ENCODE data around the gene MCM9.

MCM9 gene

DNA sequence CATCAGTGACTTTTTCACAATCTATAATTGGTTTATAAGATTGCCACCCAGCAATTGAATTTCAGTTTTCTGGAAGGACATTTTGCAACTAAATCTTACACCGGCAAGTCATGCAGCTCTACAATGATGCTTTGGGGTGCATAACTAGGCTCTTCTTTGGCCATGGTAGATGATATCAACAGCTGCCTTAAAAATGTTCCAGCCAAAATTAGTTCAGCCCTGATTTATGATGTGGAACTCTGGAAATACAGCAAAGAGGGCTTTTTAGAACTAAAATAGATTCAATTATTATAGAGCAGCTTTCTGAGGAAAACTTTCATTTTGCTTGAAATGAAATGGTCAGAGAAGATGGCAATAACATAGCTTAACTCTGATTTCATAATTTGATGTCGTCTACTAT is 18.4 kb upstream of the MCM9 start:
- Mint-ChIP-seq H3K36me3 (ENCODE audit: insufficient read depth) (peaks cover 4% of the 10 kb centered on the region), H3K27me3 (no peaks in the 10 kb centered on the region), H3K4me1 (ENCODE audit: low read depth in 2 of 2) (no peaks in the 10 kb centered on the region), H3K9me3 (no peaks in the 10 kb centered on the region), H3K4me3 (no peak overlapping the region), H3K27ac (no peak overlapping the region)
- ATAC-seq (replicated peaks), result no peak
- no peak for DNase-seq

DNA sequence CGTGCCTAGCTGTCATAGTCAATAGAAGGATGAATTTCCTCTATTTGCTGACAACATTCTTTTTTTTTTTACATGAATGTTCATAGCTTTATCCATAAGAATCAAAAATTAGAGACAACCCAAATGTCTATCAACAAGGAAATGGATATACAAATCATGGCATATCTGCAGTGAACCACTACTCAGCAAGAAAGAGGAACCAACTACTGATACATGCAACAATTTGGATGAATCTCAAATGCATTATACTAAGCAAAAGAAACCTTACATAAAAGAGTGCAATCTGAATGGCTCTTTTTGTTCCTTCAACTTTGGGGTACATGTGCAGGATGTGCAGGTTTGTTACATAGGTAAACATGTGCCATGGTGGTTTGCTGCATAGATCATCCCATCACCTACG is 17.7 kb upstream of the MCM9 start:
- H3K27ac Mint-ChIP-seq, result no peak overlapping the region
- ATAC-seq (replicated peaks) (no peak), DNase-seq (no peak)
- H3K4me3 Mint-ChIP-seq, result no peak overlapping the region
- H3K4me1 Mint-ChIP-seq (ENCODE audit: low read depth in 2 of 2), result no peaks in the 10 kb centered on the region
- no peaks in the 10 kb centered on the region for H3K27me3 Mint-ChIP-seq
- peaks cover 4% of the 10 kb centered on the region for H3K36me3 Mint-ChIP-seq (ENCODE audit: insufficient read depth)
- peaks cover 0 to under 1% of the 10 kb centered on the region in 2 donors for H3K9me3 Mint-ChIP-seq

DNA sequence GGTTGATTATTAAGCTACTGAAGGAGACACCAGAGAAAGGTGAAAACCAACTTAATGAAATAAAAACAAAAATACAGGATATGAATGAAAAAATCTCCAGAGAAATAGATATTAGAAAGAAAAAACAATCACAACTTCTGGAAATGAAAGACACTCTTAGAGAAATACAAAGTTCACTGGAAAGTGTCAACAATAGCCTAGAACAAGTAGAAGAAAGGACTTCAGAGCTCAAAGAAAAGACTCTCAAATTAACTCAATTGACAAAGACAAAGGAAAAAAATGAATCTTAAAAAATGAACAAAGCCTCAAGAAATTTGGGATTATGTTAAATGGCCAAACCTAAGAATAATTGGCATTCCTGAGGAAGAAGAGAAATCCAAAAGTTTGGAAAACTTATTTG is 10.3 kb upstream of the MCM9 start:
- no peak for ATAC-seq (replicated peaks)
- Mint-ChIP-seq H3K9me3 (peaks cover 3 to 18% of the 10 kb centered on the region in 2 donors), H3K4me1 (ENCODE audit: low read depth in 2 of 2) (no peaks in the 10 kb centered on the region), H3K27ac (no peak overlapping the region), H3K36me3 (ENCODE audit: insufficient read depth) (peaks cover 2% of the 10 kb centered on the region), H3K27me3 (no peaks in the 10 kb centered on the region), H3K4me3 (no peak overlapping the region)
- no peak for DNase-seq

DNA sequence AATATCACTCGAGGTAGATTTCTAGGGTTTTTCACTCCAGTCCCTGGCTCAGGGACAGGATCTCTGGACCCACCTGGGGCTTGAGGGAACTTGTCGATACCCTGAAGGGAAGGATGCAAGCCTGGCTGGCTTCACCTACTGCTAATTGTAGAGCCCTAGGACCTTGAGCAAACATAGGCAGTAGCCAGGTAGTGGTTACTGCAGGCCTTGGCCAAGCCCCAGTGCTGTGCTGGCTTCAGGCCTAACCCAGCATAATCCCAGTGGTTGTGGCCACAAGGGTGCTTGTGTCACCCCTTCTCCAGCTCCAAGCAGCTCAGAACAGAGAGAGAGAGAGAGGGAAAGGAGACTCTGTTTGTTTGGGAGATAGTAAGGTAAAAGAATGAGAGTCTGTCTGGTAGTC is 5.8 kb upstream of the MCM9 start:
- no peak overlapping the region for H3K4me3 Mint-ChIP-seq
- H3K27me3 Mint-ChIP-seq, result no peaks in the 10 kb centered on the region
- H3K27ac Mint-ChIP-seq, result no peak overlapping the region
- no peak for ATAC-seq (replicated peaks)
- H3K9me3 Mint-ChIP-seq, result peaks cover 3 to 8% of the 10 kb centered on the region in 2 donors
- H3K36me3 Mint-ChIP-seq (ENCODE audit: insufficient read depth), result peaks cover 5% of the 10 kb centered on the region
- no peak for DNase-seq
- H3K4me1 Mint-ChIP-seq (ENCODE audit: low read depth in 2 of 2), result peaks cover 2 to 3% of the 10 kb centered on the region in 2 donors

DNA sequence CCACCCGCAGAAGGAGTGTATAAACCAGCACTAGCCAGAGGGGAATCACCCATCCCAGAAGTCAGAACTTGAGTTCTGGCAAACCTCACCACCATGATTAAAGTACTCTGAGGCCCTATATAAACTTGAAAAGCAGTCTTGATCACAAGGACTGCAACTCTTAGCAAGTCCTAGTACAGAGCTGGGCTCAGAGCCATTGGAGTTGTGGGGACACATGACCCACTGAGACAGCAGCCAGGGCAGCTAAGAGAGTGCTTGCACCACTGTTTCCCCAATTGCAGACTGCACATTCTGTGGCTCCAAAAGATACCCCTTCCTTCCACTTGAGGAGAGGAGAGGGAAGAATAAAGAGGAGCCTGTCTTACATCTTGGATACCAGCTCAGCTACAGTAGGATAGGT is 4.7 kb upstream of the MCM9 start:
- peaks cover 3 to 8% of the 10 kb centered on the region in 2 donors for H3K9me3 Mint-ChIP-seq
- peaks cover 3 to 9% of the 10 kb centered on the region in 2 donors for H3K4me1 Mint-ChIP-seq (ENCODE audit: low read depth in 2 of 2)
- no peaks in the 10 kb centered on the region for H3K27me3 Mint-ChIP-seq
- DNase-seq, result no peak
- H3K4me3 Mint-ChIP-seq, result no peak overlapping the region
- H3K36me3 Mint-ChIP-seq (ENCODE audit: insufficient read depth), result peaks cover 9% of the 10 kb centered on the region
- H3K27ac Mint-ChIP-seq, result no peak overlapping the region
- no peak for ATAC-seq (replicated peaks)

DNA sequence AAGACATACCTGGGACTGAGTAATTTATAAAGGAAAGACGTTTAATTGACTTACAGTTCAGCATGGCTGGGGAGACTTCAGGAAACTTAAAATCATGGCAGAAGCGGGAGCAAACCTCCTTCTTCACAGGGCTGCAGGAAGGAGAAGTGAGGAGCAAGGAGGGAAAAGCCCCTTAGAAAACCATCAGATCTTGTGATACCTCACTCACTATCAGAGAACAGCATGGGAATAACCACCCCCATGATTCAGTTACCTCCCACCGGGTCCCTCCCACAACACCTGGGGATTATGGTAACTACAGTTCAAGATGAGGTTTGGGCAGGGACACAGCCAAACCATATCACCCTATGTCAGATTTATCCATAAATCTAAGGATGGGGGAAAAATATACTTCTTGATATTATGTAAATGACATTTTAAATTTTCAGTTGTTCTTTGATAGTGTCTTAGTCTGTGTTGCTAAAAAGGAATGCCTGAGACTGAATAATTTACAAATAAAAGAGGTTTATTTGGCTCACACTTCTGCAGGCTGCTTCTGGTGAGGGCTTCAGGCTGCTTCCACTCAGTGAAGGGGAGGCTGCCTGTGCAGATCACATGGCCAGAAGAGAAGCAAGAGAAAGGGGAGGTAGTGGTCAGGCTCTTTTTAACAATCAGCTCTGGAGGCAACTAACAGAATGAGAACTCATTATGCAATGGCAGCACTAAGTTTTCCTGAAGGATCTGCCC is 1.2 kb upstream of the MCM9 start:
- DNase-seq, result no peak

DNA sequence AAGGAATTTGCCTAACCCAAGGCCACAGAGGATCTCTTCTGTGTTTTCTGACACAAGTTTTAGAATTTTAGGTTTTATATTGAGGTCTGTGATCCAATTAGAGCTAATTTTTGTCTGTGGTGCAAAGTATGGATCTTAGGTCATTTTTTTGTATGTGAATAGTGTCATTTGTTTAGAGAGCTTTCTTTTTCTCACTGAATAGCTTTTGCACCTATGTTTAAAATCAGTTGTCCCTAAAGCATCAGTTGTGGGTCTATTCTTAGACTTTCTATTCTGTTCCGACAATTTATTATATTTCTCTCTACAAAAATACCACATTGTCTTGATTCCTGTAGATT is 341 bp upstream of the MCM9 start:
- peak overlapping the region; percentile 88 to 94 for H3K27ac Mint-ChIP-seq
- H3K27me3 Mint-ChIP-seq, result no peaks in the 10 kb centered on the region
- no peaks in the 10 kb centered on the region for H3K9me3 Mint-ChIP-seq
- ATAC-seq (replicated peaks) (no peak), DNase-seq (no peak)
- peaks cover 13 to 17% of the 10 kb centered on the region in 2 donors for H3K4me1 Mint-ChIP-seq (ENCODE audit: low read depth in 2 of 2)
- H3K36me3 Mint-ChIP-seq (ENCODE audit: insufficient read depth), result peaks cover 25% of the 10 kb centered on the region
- peak overlapping the region; percentile 92 to 95 for H3K4me3 Mint-ChIP-seq

More for the DNA sequence above, 1.2 kb upstream of the MCM9 start:
- Mint-ChIP-seq H3K27ac (peak overlapping the region; percentile 51 to 94), H3K4me1 (ENCODE audit: low read depth in 2 of 2) (peaks cover 13 to 17% of the 10 kb centered on the region in 2 donors), H3K4me3 (peak overlapping the region in 1 of 2 donors; percentile 92), H3K36me3 (ENCODE audit: insufficient read depth) (peaks cover 21% of the 10 kb centered on the region), H3K9me3 (no peaks in the 10 kb centered on the region), H3K27me3 (no peaks in the 10 kb centered on the region)
- no peak for ATAC-seq (replicated peaks)

DNA sequence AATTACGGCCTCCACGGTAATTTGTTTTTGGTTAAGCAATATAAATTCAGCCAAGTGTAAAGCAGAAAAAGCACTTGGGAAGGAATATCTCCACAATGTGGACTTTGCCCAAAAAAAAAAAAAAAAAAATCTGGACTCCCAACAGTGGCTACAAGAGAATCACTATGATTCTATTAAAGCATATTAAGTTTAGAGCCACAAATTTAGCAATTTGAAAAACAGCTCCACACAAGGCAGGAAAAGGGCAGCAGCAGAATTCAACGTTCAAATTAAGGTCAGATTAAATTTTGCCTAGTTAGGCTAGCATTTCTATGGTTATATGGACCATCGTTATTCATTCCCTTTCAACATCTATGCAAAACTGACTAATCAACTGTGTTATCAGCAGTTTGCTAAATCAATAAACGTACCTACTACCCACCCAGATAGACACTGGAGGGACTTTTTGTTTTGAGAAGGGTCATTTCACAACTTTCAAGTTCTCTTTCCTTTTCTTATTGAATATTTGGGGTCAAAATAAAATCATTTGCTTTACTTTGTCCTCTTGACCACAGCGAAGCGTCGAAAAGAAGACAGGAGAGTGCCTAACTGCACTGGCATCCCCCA is 1.0 kb downstream of the MCM9 start:
- peak overlapping the region; percentile 88 to 94 for H3K27ac Mint-ChIP-seq
- DNase-seq (no peak), ATAC-seq (replicated peaks) (no peak)
- peak overlapping the region; percentile 92 to 95 for H3K4me3 Mint-ChIP-seq
- no peaks in the 10 kb centered on the region for H3K27me3 Mint-ChIP-seq
- H3K36me3 Mint-ChIP-seq (ENCODE audit: insufficient read depth), result peaks cover 28% of the 10 kb centered on the region
- H3K9me3 Mint-ChIP-seq, result no peaks in the 10 kb centered on the region
- H3K4me1 Mint-ChIP-seq (ENCODE audit: low read depth in 2 of 2), result peaks cover 13 to 17% of the 10 kb centered on the region in 2 donors

DNA sequence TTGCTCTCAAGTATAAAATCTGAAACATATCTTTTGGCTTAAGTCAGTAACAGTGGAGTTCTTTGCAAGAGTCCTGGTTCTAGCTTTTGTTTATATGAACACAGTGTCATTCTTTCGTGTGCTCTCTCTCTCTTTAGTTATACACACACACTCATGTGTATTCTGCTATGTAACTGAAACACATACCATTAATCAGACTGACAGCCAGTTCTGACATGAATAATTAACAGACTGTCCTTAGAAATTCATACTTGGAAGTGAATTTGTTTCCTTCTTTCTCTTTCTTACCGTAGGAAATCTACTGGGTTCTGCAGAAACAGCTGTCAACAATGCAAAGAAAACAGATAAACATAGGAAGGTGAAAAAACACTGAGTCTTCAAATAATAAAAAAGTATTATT is 2.5 kb downstream of the MCM9 start:
- Mint-ChIP-seq H3K9me3 (no peaks in the 10 kb centered on the region), H3K27me3 (no peaks in the 10 kb centered on the region), H3K27ac (peak overlapping the region in 1 of 2 donors; percentile 32), H3K4me1 (ENCODE audit: low read depth in 2 of 2) (peaks cover 13 to 17% of the 10 kb centered on the region in 2 donors), H3K4me3 (no peak overlapping the region), H3K36me3 (ENCODE audit: insufficient read depth) (peaks cover 32% of the 10 kb centered on the region)
- ATAC-seq (replicated peaks), result no peak
- no peak for DNase-seq

DNA sequence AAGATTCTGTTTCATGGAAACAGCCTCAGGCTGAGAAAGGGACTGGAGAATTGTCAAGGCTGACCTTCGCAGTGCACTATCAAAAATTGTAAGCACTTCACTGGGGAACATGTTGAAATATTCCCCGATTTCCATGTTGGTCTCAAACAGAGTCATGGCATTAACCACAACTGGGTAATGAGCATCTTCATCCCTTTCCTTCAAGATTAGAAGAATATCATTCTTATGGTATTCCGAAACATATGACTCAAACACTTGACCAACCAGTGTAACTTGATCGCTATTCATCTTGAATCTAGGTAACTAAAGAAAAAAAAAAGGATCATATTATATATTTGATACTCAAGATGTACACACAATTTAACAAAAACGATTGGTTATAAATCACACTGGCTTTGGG is 3.5 kb downstream of the MCM9 start:
- ATAC-seq (replicated peaks), result no peak
- no peak for DNase-seq
- H3K27me3 Mint-ChIP-seq, result no peaks in the 10 kb centered on the region
- no peak overlapping the region for H3K27ac Mint-ChIP-seq
- H3K4me1 Mint-ChIP-seq (ENCODE audit: low read depth in 2 of 2), result peaks cover 13 to 17% of the 10 kb centered on the region in 2 donors
- H3K9me3 Mint-ChIP-seq, result no peaks in the 10 kb centered on the region
- peaks cover 37% of the 10 kb centered on the region for H3K36me3 Mint-ChIP-seq (ENCODE audit: insufficient read depth)
- no peak overlapping the region for H3K4me3 Mint-ChIP-seq

DNA sequence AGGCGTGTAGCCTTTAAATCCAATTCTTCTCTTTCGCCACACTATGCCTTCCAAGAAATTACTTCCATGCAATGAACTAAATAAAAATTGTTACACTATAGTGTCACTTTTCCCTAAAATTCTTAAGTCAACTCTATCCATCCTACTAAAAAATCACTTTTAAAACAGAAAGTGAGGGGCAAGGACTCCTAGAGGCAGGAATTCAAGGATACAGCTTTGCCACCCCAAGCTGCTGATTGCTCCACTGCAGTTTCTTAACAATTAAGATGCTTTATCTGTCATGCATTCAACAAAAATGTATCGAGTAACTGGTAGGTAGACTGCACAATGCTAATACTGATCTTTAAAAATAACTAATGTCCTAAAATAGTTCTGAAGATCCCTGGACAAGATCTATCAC is 4.3 kb downstream of the MCM9 start:
- Mint-ChIP-seq H3K9me3 (no peaks in the 10 kb centered on the region), H3K36me3 (ENCODE audit: insufficient read depth) (peaks cover 40% of the 10 kb centered on the region), H3K4me1 (ENCODE audit: low read depth in 2 of 2) (peaks cover 10 to 17% of the 10 kb centered on the region in 2 donors), H3K27ac (no peak overlapping the region), H3K27me3 (no peaks in the 10 kb centered on the region), H3K4me3 (no peak overlapping the region)
- no peak for ATAC-seq (replicated peaks)
- DNase-seq, result no peak

DNA sequence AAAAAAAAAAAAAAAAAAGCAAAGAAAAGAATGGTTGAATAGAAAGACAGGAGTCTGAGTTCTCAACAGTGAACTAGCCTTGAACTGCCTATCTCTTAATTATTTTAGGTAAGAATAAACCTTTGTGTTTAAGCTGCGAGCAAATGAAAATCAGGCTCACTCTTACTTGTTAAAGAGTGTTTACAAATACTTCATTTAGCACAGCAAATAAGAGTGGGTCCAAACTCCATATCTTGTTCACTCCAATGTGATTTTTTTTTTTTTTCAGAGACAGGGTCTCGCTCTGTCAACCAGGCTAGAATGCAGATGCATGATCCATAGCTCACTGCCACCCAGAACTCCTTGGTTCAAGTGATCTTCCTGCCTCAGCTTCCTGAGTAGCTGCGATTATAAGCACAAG is 11.9 kb downstream of the MCM9 start:
- Mint-ChIP-seq H3K36me3 (ENCODE audit: insufficient read depth) (peaks cover 51% of the 10 kb centered on the region), H3K27ac (no peak overlapping the region), H3K4me1 (ENCODE audit: low read depth in 2 of 2) (peaks cover 0 to 3% of the 10 kb centered on the region in 2 donors), H3K4me3 (no peak overlapping the region), H3K9me3 (no peaks in the 10 kb centered on the region), H3K27me3 (no peaks in the 10 kb centered on the region)
- ATAC-seq (replicated peaks) (no peak), DNase-seq (no peak)

DNA sequence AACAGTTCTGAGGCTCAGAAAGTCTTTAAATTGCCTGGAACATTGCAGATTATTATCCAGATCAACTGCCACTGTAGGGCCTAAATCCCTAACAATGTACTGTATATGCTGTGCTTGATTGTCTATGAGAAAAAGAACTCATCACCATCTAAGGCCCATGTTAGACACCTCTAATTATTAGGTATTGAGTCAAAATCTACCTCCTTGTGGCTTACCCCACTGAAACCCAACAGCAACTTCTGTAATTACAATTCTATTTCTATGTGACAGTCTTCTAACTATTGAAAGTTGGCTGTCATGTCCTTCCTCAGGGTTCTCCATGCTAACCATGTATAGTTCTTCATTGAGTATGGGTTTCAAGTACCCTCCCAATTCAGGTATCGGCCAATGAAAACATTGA is 13.9 kb downstream of the MCM9 start:
- DNase-seq (no peak), ATAC-seq (replicated peaks) (no peak)
- Mint-ChIP-seq H3K27me3 (no peaks in the 10 kb centered on the region), H3K36me3 (ENCODE audit: insufficient read depth) (peaks cover 46% of the 10 kb centered on the region), H3K9me3 (no peaks in the 10 kb centered on the region), H3K27ac (peak overlapping the region in 1 of 2 donors; percentile 68), H3K4me3 (no peak overlapping the region), H3K4me1 (ENCODE audit: low read depth in 2 of 2) (peaks cover 0 to 3% of the 10 kb centered on the region in 2 donors)

DNA sequence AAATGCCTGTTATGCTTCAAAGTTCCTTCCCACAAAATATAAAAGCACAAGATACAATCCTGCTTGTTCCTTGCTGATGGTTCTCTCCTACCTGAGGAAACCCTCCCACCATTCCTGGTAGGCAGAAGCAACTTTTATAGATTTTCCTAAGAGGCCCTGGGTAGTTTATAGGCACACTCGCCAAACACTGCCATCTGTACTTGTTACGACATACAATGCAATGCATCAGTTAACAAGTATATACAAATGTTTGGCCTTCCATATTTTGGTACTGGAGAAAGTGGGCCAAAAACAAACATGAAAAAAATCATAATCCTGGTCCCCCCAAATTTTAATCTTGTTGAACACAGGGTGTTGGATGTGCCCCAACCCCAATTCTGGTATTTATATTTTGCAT is 16.6 kb downstream of the MCM9 start:
- Mint-ChIP-seq H3K4me1 (ENCODE audit: low read depth in 2 of 2) (no peaks in the 10 kb centered on the region), H3K27ac (no peak overlapping the region), H3K4me3 (no peak overlapping the region), H3K9me3 (no peaks in the 10 kb centered on the region), H3K36me3 (ENCODE audit: insufficient read depth) (peaks cover 37% of the 10 kb centered on the region), H3K27me3 (no peaks in the 10 kb centered on the region)
- DNase-seq, result no peak
- no peak for ATAC-seq (replicated peaks)

Data from effector memory CD8-positive, alpha-beta T cell (primary cell).